Neural cell (in vitro differentiated cells): ENCODE results near the gene BICRAL. TPM values are rescaled to one million over a fixed set of nuclear protein-coding genes. Genes with fewer than 3 reads are reported as not detected.
"Not testable (repeated sequence)": the region's sequence is repeated elsewhere in the genome, so short reads cannot be mapped to it uniquely, and the experiment has no call there.

ENCODE experiments used
- H2AFZ ChIP-seq: fragments of 200-600, 300-800 bp; sonication (generic), shearing (Covaris generic); 2 replicates; pipeline ENCODE4 v1.6.0; 2014; ENCODE audit warnings: low read depth, mild to moderate bottlenecking, antibody characterized with exemption, low read length, moderate library complexity
- H3F3A ChIP-seq: fragments of 200-600 bp; shearing (Covaris generic); 2 replicates; pipeline ENCODE4 v1.6.1; 2016; ENCODE audit warnings: mild to moderate bottlenecking, moderate library complexity, mixed read lengths, antibody characterized with exemption, low read length; ENCODE audit not compliant: insufficient read depth, poor library complexity, severe bottlenecking
- H3K27ac ChIP-seq: fragments of 200-600, 300-800 bp; sonication (generic), shearing (Covaris generic); 2 replicates; pipeline ENCODE4 v1.5.1; 2014; ENCODE audit warnings: mild to moderate bottlenecking, low read length, moderate library complexity
- H3K27me3 ChIP-seq: fragments of 300-800, 200-600 bp; sonication (generic), shearing (Covaris generic); 2 replicates; pipeline ENCODE4 v1.6.0; 2014; ENCODE audit warnings: mild to moderate bottlenecking, low read depth, low read length, moderate library complexity; ENCODE audit not compliant: insufficient read depth
- H3K36me3 ChIP-seq: fragments of 300-800, 200-600 bp; sonication (generic), shearing (Covaris generic); 2 replicates; pipeline ENCODE4 v1.5.1; 2014; ENCODE audit warnings: mild to moderate bottlenecking, antibody characterized with exemption, low read length, moderate library complexity; ENCODE audit not compliant: insufficient read depth
- H3K4me2 ChIP-seq: fragments of 300-800, 200-600 bp; sonication (generic), shearing (Covaris generic); 2 replicates; pipeline ENCODE4 v1.6.0; 2014; ENCODE audit warnings: mild to moderate bottlenecking, low read length
- H3K4me3 ChIP-seq: fragments of 300-800, 200-600 bp; sonication (generic), shearing (Covaris generic); 2 replicates; pipeline ENCODE4 v1.5.1; 2014; ENCODE audit warnings: mild to moderate bottlenecking, low read length, moderate library complexity
- H3K79me2 ChIP-seq: fragments of 200-600 bp; shearing (Covaris generic); replicated peaks from 2 replicates; pipeline ENCODE4 v1.6.0; 2014; ENCODE audit warnings: mild to moderate bottlenecking, low read length, moderate library complexity; ENCODE audit not compliant: insufficient read depth
- H3K9ac ChIP-seq: fragments of 300-800, 200-600 bp; sonication (generic), shearing (Covaris generic); 2 replicates; pipeline ENCODE4 v1.6.1; 2016; ENCODE audit warnings: mild to moderate bottlenecking, low read length, mixed read lengths
- H3K9me2 ChIP-seq: fragments of 200-600 bp; shearing (Covaris generic); 2 replicates; pipeline ENCODE4 v1.6.1; 2016; ENCODE audit warnings: mild to moderate bottlenecking, low read length, mixed read lengths; ENCODE audit not compliant: insufficient read depth
- H3K9me3 ChIP-seq: fragments of 200-600, 300-800 bp; sonication (generic), shearing (Covaris generic); 2 replicates; pipeline ENCODE4 v1.6.1; 2016; ENCODE audit warnings: mild to moderate bottlenecking, mixed run types, low read length, moderate library complexity, mixed read lengths
- H4K20me1 ChIP-seq: fragments of 200-600 bp; shearing (Covaris generic); 2 replicates; pipeline ENCODE4 v1.6.1; 2016; ENCODE audit warnings: mild to moderate bottlenecking, mixed run types; ENCODE audit not compliant: insufficient read depth
- EP300 ChIP-seq: fragments of 450-650 bp; conservative IDR thresholded peaks from 2 replicates; pipeline ENCODE4 v1.6.1; 2014; ENCODE audit warnings: antibody characterized with exemption, mild to moderate bottlenecking, moderate library complexity; ENCODE audit not compliant: poor library complexity, severe bottlenecking
- EZH2 ChIP-seq: fragments of 200-600, 300-800 bp; shearing (Covaris generic), sonication (generic); IDR thresholded peaks from 2 replicates; pipeline ENCODE4 v1.6.1; 2014; ENCODE audit warnings: antibody characterized with exemption, low read length, borderline replicate concordance, mild to moderate bottlenecking; ENCODE audit not compliant: insufficient read depth, poor library complexity, severe bottlenecking
- MXI1 ChIP-seq: fragments of 450-650 bp; conservative IDR thresholded peaks from 2 replicates; pipeline ENCODE4 v1.6.1; 2014; ENCODE audit warnings: antibody characterized with exemption, mild to moderate bottlenecking; ENCODE audit not compliant: poor library complexity, severe bottlenecking
- POLR2AphosphoS5 ChIP-seq: IDR thresholded peaks from 2 replicates; pipeline ENCODE4 v1.6.1; 2012
- RAD21 ChIP-seq: fragments of 450-650 bp; conservative IDR thresholded peaks from 2 replicates; pipeline ENCODE4 v1.6.1; 2014; ENCODE audit warnings: antibody characterized with exemption, mild to moderate bottlenecking, moderate library complexity
- SMC3 ChIP-seq: fragments of 450-650 bp; conservative IDR thresholded peaks from 2 replicates; pipeline ENCODE4 v1.6.1; 2014; ENCODE audit warnings: antibody characterized with exemption, mild to moderate bottlenecking, moderate library complexity; ENCODE audit not compliant: poor library complexity
- TAF1 ChIP-seq: IDR thresholded peaks from 2 replicates; pipeline ENCODE4 v1.6.1; 2012; ENCODE audit warnings: low read depth
- polyA plus RNA-seq: library from polyadenylated mRNA; depleted of rRNA; stranded (reverse); fragments of >200 nt; gene quantifications from 2 replicates; pipeline ENCODE4 v1.2.3, GENCODE V29; 2014
- TF ChIP-seq, protein P1 (sequence below): IDR thresholded peaks from 2 replicates; pipeline ENCODE4 v1.6.1; 2012; ENCODE audit warnings: borderline replicate concordance
- TF ChIP-seq, protein P2 (sequence below): fragments of 450-650 bp; IDR thresholded peaks from 2 replicates; pipeline ENCODE4 v1.5.1; 2014; ENCODE audit warnings: antibody characterized with exemption, mild to moderate bottlenecking, moderate library complexity; ENCODE audit not compliant: poor library complexity, severe bottlenecking

Gene BICRAL
- polyA plus RNA-seq, 1 donor from 2014 or later: 6.7 TPM

DNA sequence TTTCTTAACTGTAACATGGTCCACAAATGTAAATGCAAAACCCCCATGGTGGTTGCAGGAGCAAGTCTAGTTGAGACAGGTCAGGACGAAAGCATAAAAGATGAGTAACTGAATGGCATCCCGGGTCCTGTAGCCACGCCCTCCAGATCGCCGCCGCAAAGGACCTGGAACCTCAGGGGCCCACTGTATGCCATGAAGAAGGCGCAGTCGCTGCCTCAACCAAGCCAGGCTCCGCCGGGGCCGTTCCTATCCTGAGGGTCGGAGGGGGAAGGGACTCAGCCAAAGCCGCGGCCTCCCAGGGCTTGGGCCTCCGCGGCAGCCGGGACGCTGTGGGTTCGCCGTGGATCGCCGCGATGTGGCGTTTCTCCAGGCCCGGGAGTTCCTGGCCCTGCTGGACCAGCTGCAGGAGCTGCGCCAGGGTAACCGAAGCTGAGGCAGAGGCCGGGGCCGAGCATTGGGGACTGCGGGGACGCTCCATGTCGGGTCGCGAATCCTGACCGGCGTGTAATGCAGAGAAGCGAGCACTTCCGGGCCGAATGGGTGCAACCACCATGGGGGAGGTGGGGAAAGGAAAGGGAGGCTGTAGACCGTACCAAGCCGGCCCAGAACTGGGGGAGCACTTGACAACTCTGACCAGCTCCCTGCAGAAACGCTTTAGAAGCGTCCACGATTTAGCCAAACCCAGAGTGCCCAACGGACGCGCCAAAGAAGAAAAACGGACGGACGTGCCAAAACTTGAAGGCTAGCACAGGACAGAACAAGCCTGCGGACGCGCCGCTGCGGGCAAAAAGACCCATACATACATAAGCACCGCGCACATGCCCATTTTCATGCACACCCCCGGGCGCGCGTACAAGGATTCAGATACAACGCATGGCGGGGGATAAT lies 108.7 kb downstream of the BICRAL start:
- H2AFZ ChIP-seq: peak overlapping the region; percentile 97

DNA sequence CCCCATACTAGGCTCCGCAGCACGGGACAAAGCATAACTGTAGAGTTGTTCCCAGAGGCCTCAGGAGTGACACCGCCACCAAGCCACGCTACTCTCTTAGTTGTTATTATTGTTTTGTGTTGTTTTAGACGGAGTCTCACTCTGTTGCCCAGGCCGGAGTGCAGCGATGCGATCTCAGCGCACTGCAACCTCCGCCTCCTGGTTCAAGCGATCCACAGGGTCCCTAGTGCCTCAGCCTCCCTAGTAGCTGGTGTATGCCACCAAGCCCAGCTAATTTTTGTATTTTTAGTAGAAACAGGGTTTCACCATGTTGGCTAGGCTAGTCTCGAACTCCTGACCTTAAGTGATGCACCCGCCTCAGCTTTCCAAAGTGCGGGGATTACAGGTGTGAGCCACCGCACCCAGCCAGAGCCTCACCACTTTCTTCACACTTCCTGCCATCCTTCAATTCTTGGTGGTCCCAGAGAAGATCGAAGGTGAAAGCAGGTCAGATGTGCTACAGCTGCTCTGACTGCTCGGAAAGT lies 109.4 kb downstream of the BICRAL start:
- TF ChIP-seq, protein P1, sequence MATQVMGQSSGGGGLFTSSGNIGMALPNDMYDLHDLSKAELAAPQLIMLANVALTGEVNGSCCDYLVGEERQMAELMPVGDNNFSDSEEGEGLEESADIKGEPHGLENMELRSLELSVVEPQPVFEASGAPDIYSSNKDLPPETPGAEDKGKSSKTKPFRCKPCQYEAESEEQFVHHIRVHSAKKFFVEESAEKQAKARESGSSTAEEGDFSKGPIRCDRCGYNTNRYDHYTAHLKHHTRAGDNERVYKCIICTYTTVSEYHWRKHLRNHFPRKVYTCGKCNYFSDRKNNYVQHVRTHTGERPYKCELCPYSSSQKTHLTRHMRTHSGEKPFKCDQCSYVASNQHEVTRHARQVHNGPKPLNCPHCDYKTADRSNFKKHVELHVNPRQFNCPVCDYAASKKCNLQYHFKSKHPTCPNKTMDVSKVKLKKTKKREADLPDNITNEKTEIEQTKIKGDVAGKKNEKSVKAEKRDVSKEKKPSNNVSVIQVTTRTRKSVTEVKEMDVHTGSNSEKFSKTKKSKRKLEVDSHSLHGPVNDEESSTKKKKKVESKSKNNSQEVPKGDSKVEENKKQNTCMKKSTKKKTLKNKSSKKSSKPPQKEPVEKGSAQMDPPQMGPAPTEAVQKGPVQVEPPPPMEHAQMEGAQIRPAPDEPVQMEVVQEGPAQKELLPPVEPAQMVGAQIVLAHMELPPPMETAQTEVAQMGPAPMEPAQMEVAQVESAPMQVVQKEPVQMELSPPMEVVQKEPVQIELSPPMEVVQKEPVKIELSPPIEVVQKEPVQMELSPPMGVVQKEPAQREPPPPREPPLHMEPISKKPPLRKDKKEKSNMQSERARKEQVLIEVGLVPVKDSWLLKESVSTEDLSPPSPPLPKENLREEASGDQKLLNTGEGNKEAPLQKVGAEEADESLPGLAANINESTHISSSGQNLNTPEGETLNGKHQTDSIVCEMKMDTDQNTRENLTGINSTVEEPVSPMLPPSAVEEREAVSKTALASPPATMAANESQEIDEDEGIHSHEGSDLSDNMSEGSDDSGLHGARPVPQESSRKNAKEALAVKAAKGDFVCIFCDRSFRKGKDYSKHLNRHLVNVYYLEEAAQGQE: no peak
- no peak for TF ChIP-seq EZH2
- TF ChIP-seq TAF1: no peak
- TF ChIP-seq EP300: no peak
- TF ChIP-seq MXI1: no peak
- Histone ChIP-seq H3K4me2 (peak overlapping the region; percentile 65), H3K9ac (peak overlapping the region; percentile 97), H3K9me3 (no peaks in the 10 kb centered on the region), H3K4me3 (peak overlapping the region; percentile 93), H2AFZ (peak overlapping the region; percentile 97), H3K27ac (peak overlapping the region; percentile 94), H3K36me3 (no peaks in the 10 kb centered on the region), H3K27me3 (no peaks in the 10 kb centered on the region), H3K79me2 (no peaks in the 10 kb centered on the region), H3F3A (peaks cover 6% of the 10 kb centered on the region), H4K20me1 (no peaks in the 10 kb centered on the region), H3K9me2 (no peaks in the 10 kb centered on the region)

More for the DNA sequence above, 108.7 kb downstream of the BICRAL start:
- no peak for TF ChIP-seq RAD21
- TF ChIP-seq MXI1: peak; percentile 89
- TF ChIP-seq, protein P1: peak; percentile 88
- peak; percentile 42 for TF ChIP-seq EP300
- peak; percentile 24 for TF ChIP-seq SMC3
- TF ChIP-seq, protein P2, sequence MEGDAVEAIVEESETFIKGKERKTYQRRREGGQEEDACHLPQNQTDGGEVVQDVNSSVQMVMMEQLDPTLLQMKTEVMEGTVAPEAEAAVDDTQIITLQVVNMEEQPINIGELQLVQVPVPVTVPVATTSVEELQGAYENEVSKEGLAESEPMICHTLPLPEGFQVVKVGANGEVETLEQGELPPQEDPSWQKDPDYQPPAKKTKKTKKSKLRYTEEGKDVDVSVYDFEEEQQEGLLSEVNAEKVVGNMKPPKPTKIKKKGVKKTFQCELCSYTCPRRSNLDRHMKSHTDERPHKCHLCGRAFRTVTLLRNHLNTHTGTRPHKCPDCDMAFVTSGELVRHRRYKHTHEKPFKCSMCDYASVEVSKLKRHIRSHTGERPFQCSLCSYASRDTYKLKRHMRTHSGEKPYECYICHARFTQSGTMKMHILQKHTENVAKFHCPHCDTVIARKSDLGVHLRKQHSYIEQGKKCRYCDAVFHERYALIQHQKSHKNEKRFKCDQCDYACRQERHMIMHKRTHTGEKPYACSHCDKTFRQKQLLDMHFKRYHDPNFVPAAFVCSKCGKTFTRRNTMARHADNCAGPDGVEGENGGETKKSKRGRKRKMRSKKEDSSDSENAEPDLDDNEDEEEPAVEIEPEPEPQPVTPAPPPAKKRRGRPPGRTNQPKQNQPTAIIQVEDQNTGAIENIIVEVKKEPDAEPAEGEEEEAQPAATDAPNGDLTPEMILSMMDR: no peak
- peak; percentile 37 for TF ChIP-seq TAF1
- TF ChIP-seq POLR2AphosphoS5: peak; percentile 93
- TF ChIP-seq EZH2: no peak
- Histone ChIP-seq H3F3A (peaks cover 6% of the 10 kb centered on the region), H3K4me2 (peak overlapping the region; percentile 98), H3K27me3 (no peaks in the 10 kb centered on the region), H3K4me3 (peak overlapping the region; percentile 93), H3K27ac (peak overlapping the region; percentile 94), H3K9ac (peak overlapping the region; percentile 97), H3K9me3 (no peaks in the 10 kb centered on the region), H3K9me2 (no peaks in the 10 kb centered on the region), H3K36me3 (no peaks in the 10 kb centered on the region), H3K79me2 (no peaks in the 10 kb centered on the region), H4K20me1 (no peaks in the 10 kb centered on the region)

DNA sequence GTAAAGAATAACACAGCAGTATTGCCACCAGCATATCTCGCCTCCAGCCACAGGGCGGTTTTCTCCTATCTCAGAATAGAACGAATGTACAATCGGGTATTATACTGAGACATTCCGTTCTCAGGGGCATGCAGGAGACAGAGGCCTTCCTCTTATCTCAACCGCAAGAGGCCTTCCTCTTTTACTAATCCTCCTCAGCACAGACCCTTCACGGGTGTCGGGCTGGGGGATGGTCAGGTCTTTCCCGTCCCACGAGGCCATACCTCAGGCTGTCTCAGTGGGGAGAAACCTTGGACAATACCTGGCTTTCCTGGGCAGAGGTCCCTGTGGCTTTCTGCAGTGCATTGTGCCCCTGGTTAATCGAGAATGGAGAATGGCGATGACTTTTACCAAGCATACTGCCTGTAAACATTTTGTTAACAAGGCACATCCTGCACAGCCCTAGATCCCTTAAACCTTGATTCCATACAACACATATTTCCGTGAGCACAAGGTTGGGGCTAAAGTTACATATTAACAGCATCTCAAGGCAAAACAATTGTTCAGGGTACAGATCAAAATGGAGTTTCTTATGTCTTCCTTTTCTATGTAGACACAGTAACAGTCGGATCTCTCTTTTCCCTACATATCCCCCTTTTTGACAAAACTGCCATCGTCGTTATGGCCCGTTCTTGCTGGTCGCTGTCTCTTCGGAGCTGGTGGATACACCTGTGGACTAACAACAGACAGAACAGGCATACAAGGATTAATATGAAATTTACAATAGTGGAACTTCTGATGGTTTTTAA lies 112.4 kb downstream of the BICRAL start:
- H3K9me3 ChIP-seq, H3F3A ChIP-seq, H2AFZ ChIP-seq, H3K4me3 ChIP-seq, H3K9me2 ChIP-seq, H3K9ac ChIP-seq, H3K4me2 ChIP-seq, H3K27ac ChIP-seq, H3K79me2 ChIP-seq, H3K36me3 ChIP-seq, H3K27me3 ChIP-seq, H4K20me1 ChIP-seq: not testable (repeated sequence)
